Retinal pigment epithelial cell (primary cell): Measurements from ENCODE around the gene KIAA0513.

Experiments
- DNase-seq: peaks from one replicate; pipeline ENCODE4 v3.0.0-alpha.2; 2010; ENCODE audit warnings: low read depth
- H3K4me3 ChIP-seq: 2 replicates; pipeline ENCODE4 v1.5.1; 2011; ENCODE audit warnings: mild to moderate bottlenecking, low read length, control low read depth, moderate library complexity
- TF ChIP-seq, protein P1 (sequence below): conservative IDR thresholded peaks from 2 replicates; pipeline ENCODE4 v1.5.1; 2011; ENCODE audit warnings: low read depth, low read length, control low read depth, inconsistent platforms

Gene KIAA0513

GRCh38 chr16:84988328-84989080, 39.1 kb upstream of the KIAA0513 start:
- DNase-seq: no peak
- H3K4me3 ChIP-seq: no peak overlapping the region
- TF ChIP-seq, protein P1, sequence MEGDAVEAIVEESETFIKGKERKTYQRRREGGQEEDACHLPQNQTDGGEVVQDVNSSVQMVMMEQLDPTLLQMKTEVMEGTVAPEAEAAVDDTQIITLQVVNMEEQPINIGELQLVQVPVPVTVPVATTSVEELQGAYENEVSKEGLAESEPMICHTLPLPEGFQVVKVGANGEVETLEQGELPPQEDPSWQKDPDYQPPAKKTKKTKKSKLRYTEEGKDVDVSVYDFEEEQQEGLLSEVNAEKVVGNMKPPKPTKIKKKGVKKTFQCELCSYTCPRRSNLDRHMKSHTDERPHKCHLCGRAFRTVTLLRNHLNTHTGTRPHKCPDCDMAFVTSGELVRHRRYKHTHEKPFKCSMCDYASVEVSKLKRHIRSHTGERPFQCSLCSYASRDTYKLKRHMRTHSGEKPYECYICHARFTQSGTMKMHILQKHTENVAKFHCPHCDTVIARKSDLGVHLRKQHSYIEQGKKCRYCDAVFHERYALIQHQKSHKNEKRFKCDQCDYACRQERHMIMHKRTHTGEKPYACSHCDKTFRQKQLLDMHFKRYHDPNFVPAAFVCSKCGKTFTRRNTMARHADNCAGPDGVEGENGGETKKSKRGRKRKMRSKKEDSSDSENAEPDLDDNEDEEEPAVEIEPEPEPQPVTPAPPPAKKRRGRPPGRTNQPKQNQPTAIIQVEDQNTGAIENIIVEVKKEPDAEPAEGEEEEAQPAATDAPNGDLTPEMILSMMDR: no peak

DNA sequence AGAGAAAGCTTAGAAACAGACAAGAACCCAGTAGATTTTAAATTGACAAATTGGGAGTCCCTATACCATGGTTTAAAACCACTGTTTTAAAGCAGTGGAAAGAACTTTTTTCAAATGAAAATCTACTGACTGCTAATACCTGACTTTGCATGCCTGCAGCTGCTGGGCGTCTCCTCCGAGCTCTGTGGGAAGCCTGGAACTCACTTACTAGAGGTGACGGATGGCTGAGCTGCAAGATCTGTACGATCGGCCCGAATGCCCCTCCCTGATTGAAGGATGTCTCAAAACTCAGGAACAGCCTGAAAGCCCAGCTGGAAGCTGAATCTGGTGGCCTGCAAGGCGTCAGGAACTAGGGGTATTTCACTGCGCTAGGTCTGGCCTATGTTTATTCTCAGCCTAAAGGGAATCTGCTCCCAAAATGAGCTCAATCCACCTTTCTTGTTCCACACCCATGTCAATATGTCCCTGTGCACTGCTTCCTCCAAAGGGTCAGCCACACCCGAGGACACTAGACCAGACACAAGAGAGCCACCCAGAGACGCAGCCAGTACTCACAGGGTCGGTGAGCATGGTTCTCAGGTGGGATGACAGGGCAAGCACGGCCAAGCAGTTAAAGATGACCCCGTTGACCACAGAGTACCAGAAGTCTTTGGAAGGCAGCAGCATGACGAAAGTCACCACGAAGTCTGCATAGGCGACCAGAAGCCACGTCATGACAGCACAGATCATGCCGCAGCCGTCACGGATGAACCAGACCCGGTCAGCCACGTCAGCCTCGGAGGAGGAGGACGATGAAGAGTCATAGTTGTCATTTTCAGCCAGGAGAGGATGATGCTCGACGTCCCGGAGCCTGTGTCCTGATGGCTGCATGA, 37.6 kb upstream of the KIAA0513 start:
- TF ChIP-seq, protein P1: no peak
- no peak overlapping the region for H3K4me3 ChIP-seq
- no peak for DNase-seq

GRCh38 chr16:84990782-84991181, 36.8 kb upstream of the KIAA0513 start:
- no peak for DNase-seq
- no peak overlapping the region for H3K4me3 ChIP-seq
- TF ChIP-seq, protein P1: no peak

- no peak overlapping the region for H3K4me3 ChIP-seq
- DNase-seq: no peak
- TF ChIP-seq, protein P1: no peak
These were observed 34.9 kb upstream of the KIAA0513 start for GRCh38 chr16:84992717-84993075.

DNA sequence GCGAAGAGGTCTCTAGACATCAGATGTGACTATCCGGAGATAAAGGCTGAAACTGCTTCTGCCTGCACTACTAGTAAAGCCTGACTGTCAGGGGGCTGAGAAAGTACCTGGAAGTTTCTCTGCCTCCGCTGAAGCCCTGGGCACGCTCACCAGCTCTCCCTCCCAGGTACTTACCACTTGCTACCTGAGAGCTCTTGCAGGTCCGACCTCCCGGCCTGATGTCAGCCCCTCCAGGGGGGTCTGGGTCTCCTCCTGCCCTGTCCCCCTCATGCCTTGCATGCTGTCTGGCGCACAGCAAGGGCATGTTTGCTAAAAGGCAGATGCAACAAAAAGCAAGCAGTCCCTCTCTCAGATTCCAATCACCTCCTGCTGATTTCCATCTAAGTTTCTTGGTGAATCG, 33.7 kb upstream of the KIAA0513 start:
- no peak for DNase-seq
- TF ChIP-seq, protein P1: no peak
- no peak overlapping the region for H3K4me3 ChIP-seq

GRCh38 chr16:84995663-84996062, 31.9 kb upstream of the KIAA0513 start:
- TF ChIP-seq, protein P1: no peak
- H3K4me3 ChIP-seq: no peak overlapping the region
- no peak for DNase-seq

- TF ChIP-seq, protein P1: no peak
- DNase-seq: no peak
- no peak overlapping the region for H3K4me3 ChIP-seq
These were observed 31.2 kb upstream of the KIAA0513 start for GRCh38 chr16:84996365-84996764.
